Pancreas (tissue), 10 donors: Measurements from ENCODE around the gene KCNMA1. TPM values are rescaled to one million over a fixed set of nuclear protein-coding genes. Genes with fewer than 3 reads are reported as not detected.
"Not testable (repeated sequence)": the region's sequence is repeated elsewhere in the genome, so short reads cannot be mapped to it uniquely, and the experiment has no call there.

Source experiments
- ATAC-seq, 4 donors: fragments of 200-7000 bp; cut with Tn5 transposase; one replicate each; pipeline versions ENCODE4 v1.8.0 to v1.9.1; 2020; ENCODE audit warnings: mild to moderate bottlenecking in 4 of 4, moderate library complexity in 4 of 4
- DNase-seq, 6 donors: peaks; one replicate each; pipeline ENCODE4 v3.0.0-alpha.2; 2020
- FAIRE-seq: peaks from 2 replicates; lab custom pipeline; 2012; peaks lifted over from hg19 to GRCh38; lab: Jason Lieb, UNC
- H3K27ac ChIP-seq, 4 donors: fragments of 200-600 bp; sonication (generic); 1 replicate in 3 of 4; 2 replicates in 1 of 4; pipeline versions ENCODE4 v1.5.0 to v1.8.0; 2020
- H3K27me3 ChIP-seq, 4 donors: fragments of 200-600 bp; one replicate each; pipeline ENCODE4 v1.8.0; 2021
- H3K36me3 ChIP-seq, 3 donors: fragments of 200-600 bp; sonication (generic) in 1 of 3; one replicate each; pipeline versions ENCODE4 v1.5.0 to v1.8.0; 2020 to 2021
- H3K4me1 ChIP-seq, 3 donors: fragments of 200-600 bp; one replicate each; pipeline ENCODE4 v1.8.0; 2021
- H3K4me3 ChIP-seq, 4 donors: fragments of 200-600 bp; sonication (generic) in 2 of 4; one replicate each; pipeline versions ENCODE4 v1.5.0 to v1.8.0; 2020 to 2021
- H3K9me3 ChIP-seq, 4 donors: fragments of 200-600 bp; one replicate each; pipeline ENCODE4 v1.8.0; 2021
- whole genome bisulfite sequencing, 2 donors: extraction: QIAGEN DNeasy Blood & Tissue Kit; methylation state at CpG; one replicate each; pipeline ENCODE4 v1.1.7; 2013; 5-methylcytosine and 5-hydroxymethylcytosine counted together
- intact Hi-C, 3 donors: fragments of 100-400 bp; cut with DNase I; formaldehyde crosslinking; loops; one replicate each; pipeline versions ENCODE4 v1.11.1 to v1.14.2; 2022
- polyA plus RNA-seq, 2 donors: library from polyadenylated mRNA; stranded (reverse); fragments of 200-250 nt; gene quantifications; one replicate each; pipeline ENCODE4 v1.2.3, GENCODE V29; 2013
- total RNA-seq, 6 donors: library from RNA; stranded (reverse); fragmentation: NEBNext Ultra II Directional in 4 of 6; extraction: Animal tissue kit (Norgen Biotek cat#: 25700) in 4 of 6; gene quantifications; one replicate each; pipeline versions ENCODE4 v1.2.1 to v1.2.4, GENCODE V29; 2021 to 2023
- TF ChIP-seq, protein P1 (sequence below), 4 donors: fragments of 200-600 bp; sonication (generic) in 3 of 4; IDR thresholded peaks; one replicate each; pipeline versions ENCODE4 v1.5.0 to v1.8.0; 2021; ENCODE audit warnings: antibody characterized with exemption in 4 of 4
- donor health status: healthy with polysubstance abuse.
- donor health status: DM: no; HTN: no; CAD: no; lungs with moderate emphysema.
- donor health status: DM: no; HTN: no; CAD: no.
- donor health status: control.
- donor health status: control.
- donor health status: Bipolar disorder and iron deficiency.
- donor health status: DM: yes; HTN: yes; CAD: no.
- donor health status: DM: no; HTN: no; CAD: no.
- donor health status: DM: no; HTN: no; CAD: no.
- donor health status: DM: yes; HTN: yes; CAD: no.

The KCNMA1 gene
- total and polyA plus RNA-seq, 8 donors = 3.5 to 19.4 (median 9.3) TPM

DNA sequence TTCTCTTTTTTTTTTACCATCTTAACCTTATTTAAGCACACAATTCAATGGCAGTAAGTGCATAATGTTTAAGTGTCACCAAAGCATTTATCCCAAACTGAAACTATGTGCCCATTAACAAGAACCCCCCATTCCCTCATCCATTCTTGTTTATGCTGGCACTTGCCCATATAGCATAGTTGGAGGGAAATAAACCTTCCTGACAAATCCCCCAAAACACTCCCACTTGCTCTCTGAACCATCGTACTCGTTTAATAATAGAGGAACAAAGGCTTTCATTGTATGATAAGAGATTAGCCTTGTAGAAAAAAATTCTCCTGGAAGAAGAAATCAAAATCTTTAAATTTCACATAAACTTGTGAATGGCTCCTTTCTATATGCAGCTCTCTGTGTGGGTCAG is 26.4 kb upstream of the KCNMA1 start:
- FAIRE-seq (no peak), DNase-seq (no peak), ATAC-seq (peak in 1 of 4 donors; percentile 28)
- Histone ChIP-seq H3K27me3 (no peaks in the 10 kb centered on the region), H3K4me1 (no peaks in the 10 kb centered on the region), H3K4me3 (no peak overlapping the region), H3K36me3 (no peaks in the 10 kb centered on the region), H3K27ac (no peak overlapping the region), H3K9me3 (no peaks in the 10 kb centered on the region)
- TF ChIP-seq, protein P1, sequence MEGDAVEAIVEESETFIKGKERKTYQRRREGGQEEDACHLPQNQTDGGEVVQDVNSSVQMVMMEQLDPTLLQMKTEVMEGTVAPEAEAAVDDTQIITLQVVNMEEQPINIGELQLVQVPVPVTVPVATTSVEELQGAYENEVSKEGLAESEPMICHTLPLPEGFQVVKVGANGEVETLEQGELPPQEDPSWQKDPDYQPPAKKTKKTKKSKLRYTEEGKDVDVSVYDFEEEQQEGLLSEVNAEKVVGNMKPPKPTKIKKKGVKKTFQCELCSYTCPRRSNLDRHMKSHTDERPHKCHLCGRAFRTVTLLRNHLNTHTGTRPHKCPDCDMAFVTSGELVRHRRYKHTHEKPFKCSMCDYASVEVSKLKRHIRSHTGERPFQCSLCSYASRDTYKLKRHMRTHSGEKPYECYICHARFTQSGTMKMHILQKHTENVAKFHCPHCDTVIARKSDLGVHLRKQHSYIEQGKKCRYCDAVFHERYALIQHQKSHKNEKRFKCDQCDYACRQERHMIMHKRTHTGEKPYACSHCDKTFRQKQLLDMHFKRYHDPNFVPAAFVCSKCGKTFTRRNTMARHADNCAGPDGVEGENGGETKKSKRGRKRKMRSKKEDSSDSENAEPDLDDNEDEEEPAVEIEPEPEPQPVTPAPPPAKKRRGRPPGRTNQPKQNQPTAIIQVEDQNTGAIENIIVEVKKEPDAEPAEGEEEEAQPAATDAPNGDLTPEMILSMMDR (IDR thresholded peaks at IDR 0.05) = no peak
- intact Hi-C loops = no loop called here
- WGBS, 2 donors = 33 to 45% methylated on average over 2 of the region's 2 CpGs

DNA sequence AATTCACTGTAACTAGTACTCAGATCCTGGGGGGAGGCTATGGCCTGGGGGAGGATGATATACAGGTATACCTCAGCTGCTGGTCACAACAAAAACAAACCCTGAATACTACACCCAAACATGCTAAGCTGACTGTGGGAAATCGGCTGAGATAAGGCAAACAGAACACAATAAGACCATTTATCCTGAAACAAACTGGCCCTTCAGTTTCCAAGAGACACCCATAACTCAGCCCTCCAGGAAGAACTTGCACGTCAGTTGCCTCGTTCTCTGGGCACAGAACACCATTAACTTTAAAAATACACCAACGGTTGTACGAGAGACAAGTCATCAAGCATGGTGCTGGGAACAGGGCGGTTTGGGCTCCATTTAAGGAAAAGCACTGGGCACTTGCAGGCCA is 24.1 kb upstream of the KCNMA1 start:
- H3K27ac ChIP-seq = peak overlapping the region in 1 of 4 donors; percentile 41
- WGBS, 2 donors = 55 to 56% methylated on average over 6 of the region's 6 CpGs
- no peaks in the 10 kb centered on the region for H3K4me1 ChIP-seq
- no peak overlapping the region for H3K4me3 ChIP-seq
- no peak for DNase-seq
- no peaks in the 10 kb centered on the region for H3K36me3 ChIP-seq
- TF ChIP-seq, protein P1 (IDR thresholded peaks at IDR 0.05) = no peak
- H3K27me3 ChIP-seq = no peaks in the 10 kb centered on the region
- no peaks in the 10 kb centered on the region for H3K9me3 ChIP-seq
- intact Hi-C loops = no loop called here
- ATAC-seq = peak in 3 of 4 donors; percentile 11 to 66 (median 37)
- FAIRE-seq = no peak

DNA sequence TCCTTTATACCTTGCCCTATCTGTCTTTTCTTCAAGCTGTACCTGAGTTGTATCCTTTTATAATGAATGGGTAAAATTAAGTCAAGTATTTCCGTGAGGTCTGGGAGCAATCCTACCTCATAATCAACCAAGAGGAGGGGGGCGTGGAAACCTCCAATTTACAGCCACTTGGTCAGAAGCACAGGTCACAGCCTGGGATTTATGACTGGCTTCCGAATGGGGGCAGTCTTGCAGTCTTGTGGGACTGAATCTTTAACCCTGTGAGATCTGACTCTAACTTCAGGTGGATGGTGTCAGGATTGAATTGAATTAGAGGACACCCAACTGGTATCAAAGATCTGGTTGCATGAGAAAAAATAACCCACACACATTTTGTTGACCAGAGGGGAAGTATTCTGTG is 23.5 kb upstream of the KCNMA1 start:
- no peak overlapping the region for H3K27ac ChIP-seq

DNA sequence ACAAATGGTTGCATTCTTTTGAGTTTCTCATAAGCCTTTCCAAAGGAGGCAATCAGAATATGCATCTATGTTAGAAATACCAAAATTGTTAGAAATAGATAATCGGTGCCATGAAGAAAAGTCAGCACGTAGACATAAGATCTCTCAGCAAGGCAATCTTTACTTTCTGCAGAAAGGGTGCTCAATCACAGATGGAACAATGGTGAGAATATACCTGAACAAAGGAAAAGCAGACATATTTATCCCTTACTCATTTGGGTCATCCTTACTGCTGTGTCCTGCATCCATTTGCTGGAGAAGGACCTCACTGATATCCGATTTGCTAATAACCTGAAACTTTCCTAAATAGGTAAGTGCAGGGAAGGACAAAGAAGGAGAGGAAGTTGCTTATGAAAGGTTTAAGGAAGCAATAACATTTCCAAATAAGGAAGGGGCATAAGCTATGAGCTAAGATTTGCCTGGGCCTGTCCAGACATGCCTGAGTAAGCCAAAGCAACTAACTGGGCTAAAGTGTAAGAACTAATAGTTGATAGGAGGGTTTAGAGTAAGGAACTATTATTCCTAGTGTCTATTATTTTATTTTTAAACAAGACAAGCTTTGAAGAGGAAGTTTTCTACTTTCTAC is 21.6 kb upstream of the KCNMA1 start:
- H3K27ac ChIP-seq, H3K4me1 ChIP-seq, H3K4me3 ChIP-seq, ATAC-seq, DNase-seq, H3K36me3 ChIP-seq, FAIRE-seq, H3K27me3 ChIP-seq, intact Hi-C loops, H3K9me3 ChIP-seq: not testable (repeated sequence)
- WGBS, 2 donors = 95 to 97% methylated on average over 3 of the region's 3 CpGs

More for the DNA sequence above, 23.5 kb upstream of the KCNMA1 start:
- FAIRE-seq (no peak), DNase-seq (no peak), ATAC-seq (no peak)
- Histone ChIP-seq H3K27me3 (no peaks in the 10 kb centered on the region), H3K4me1 (no peaks in the 10 kb centered on the region), H3K4me3 (no peak overlapping the region), H3K9me3 (no peaks in the 10 kb centered on the region), H3K36me3 (no peaks in the 10 kb centered on the region)
- WGBS, 2 donors = 65% methylated on average over 3 of the region's 3 CpGs
- TF ChIP-seq, protein P1 (IDR thresholded peaks at IDR 0.05) = no peak
- intact Hi-C loops = no loop called here

DNA sequence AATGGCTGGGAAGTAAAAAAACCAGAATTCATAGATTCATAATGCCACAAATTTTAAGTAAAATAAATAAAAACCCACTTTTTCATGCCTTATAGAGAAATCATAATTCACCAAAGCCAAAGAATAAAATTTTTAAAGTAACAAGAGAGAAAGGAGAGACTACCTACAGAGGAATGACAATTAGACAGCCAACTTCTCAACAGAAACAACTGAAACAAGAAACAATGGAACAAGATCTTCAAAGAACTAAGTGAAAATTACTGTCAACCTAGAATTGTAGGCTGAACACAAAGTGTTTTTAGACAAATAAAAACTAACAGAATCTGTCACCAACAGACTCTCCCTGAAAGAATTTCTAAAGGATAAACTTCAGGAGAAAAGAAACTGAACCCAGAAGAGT is 15.6 kb upstream of the KCNMA1 start:
- no peak for FAIRE-seq
- DNase-seq = no peak
- no peaks in the 10 kb centered on the region for H3K36me3 ChIP-seq
- no peak overlapping the region for H3K27ac ChIP-seq
- H3K9me3 ChIP-seq = no peaks in the 10 kb centered on the region
- ATAC-seq = no peak
- H3K4me3 ChIP-seq = no peak overlapping the region
- no peaks in the 10 kb centered on the region for H3K4me1 ChIP-seq
- H3K27me3 ChIP-seq = no peaks in the 10 kb centered on the region
- intact Hi-C loops = no loop called here
- TF ChIP-seq, protein P1 (IDR thresholded peaks at IDR 0.05) = no peak
